ENCODE measurements around the gene HES1. TPM values are rescaled to one million over a fixed set of nuclear protein-coding genes. Genes with fewer than 3 reads are reported as not detected.
"Not testable (repeated sequence)": the region's sequence is repeated elsewhere in the genome, so short reads cannot be mapped to it uniquely, and the experiment has no call there.

The HES1 gene
- polyA plus RNA-seq, 3 donors, result 71.6 to 89.9 (median 77.0) TPM

GRCh38 chr3:194124193-194124592 is 11.8 kb upstream of the HES1 start:
- DNase-seq (ENCODE audit: low read depth in 3 of 3, low spot score in 2 of 3), result no peak

- no peak for DNase-seq (ENCODE audit: low read depth in 3 of 3, low spot score in 2 of 3)
Observed at GRCh38 chr3:194125442-194125841, 10.5 kb upstream of the HES1 start.

- no peak for DNase-seq (ENCODE audit: low read depth in 3 of 3, low spot score in 2 of 3)
Observed at GRCh38 chr3:194126790-194127189, 9.2 kb upstream of the HES1 start.

- no peak for DNase-seq (ENCODE audit: low read depth in 3 of 3, low spot score in 2 of 3)
Observed at GRCh38 chr3:194128202-194128918, 7.6 kb upstream of the HES1 start.

GRCh38 chr3:194128919-194129295 is 7.0 kb upstream of the HES1 start:
- not testable (repeated sequence) for DNase-seq (ENCODE audit: low read depth in 3 of 3, low spot score in 2 of 3)

- DNase-seq (ENCODE audit: low read depth in 3 of 3, low spot score in 2 of 3), result no peak
Observed at GRCh38 chr3:194129581-194130133, 6.3 kb upstream of the HES1 start.

GRCh38 chr3:194130188-194130587 is 5.8 kb upstream of the HES1 start:
- DNase-seq (ENCODE audit: low read depth in 3 of 3, low spot score in 2 of 3), result no peak

GRCh38 chr3:194130807-194131589 is 5.0 kb upstream of the HES1 start:
- peak in 1 of 3 donors; percentile 68 for DNase-seq (ENCODE audit: low read depth in 3 of 3, low spot score in 2 of 3)

GRCh38 chr3:194132465-194133286 is 3.3 kb upstream of the HES1 start:
- DNase-seq (ENCODE audit: low read depth in 3 of 3, low spot score in 2 of 3), result no peak

- peak in 1 of 3 donors; percentile 49 for DNase-seq (ENCODE audit: low read depth in 3 of 3, low spot score in 2 of 3)
Observed at GRCh38 chr3:194133661-194134230, 2.2 kb upstream of the HES1 start.

- peak in 1 of 3 donors; percentile 67 for DNase-seq (ENCODE audit: low read depth in 3 of 3, low spot score in 2 of 3)
Observed at GRCh38 chr3:194134231-194134756, 1.7 kb upstream of the HES1 start.

- peak in 2 of 3 donors; percentile 72 to 92 for DNase-seq (ENCODE audit: low read depth in 3 of 3, low spot score in 2 of 3)
Observed at GRCh38 chr3:194134757-194135515, 1.0 kb upstream of the HES1 start.

GRCh38 chr3:194135516-194135805 is 487 bp upstream of the HES1 start:
- no peak for DNase-seq (ENCODE audit: low read depth in 3 of 3, low spot score in 2 of 3)

GRCh38 chr3:194136519-194137007 is 615 bp downstream of the HES1 start:
- DNase-seq (ENCODE audit: low read depth in 3 of 3, low spot score in 2 of 3), result no peak

- DNase-seq (ENCODE audit: low read depth in 3 of 3, low spot score in 2 of 3), result peak in 1 of 3 donors; percentile 65
Observed at GRCh38 chr3:194137008-194137505, 1.1 kb downstream of the HES1 start.

GRCh38 chr3:194137506-194138474 is 1.8 kb downstream of the HES1 start:
- no peak for DNase-seq (ENCODE audit: low read depth in 3 of 3, low spot score in 2 of 3)

- no peak for DNase-seq (ENCODE audit: low read depth in 3 of 3, low spot score in 2 of 3)
Observed at GRCh38 chr3:194138732-194139070, 2.8 kb downstream of the HES1 start.

GRCh38 chr3:194139071-194139813 is 3.3 kb downstream of the HES1 start:
- DNase-seq (ENCODE audit: low read depth in 3 of 3, low spot score in 2 of 3), result no peak
